ENCODE results near the gene ZNF585A.
"Not testable (repeated sequence)": the region's sequence is repeated elsewhere in the genome, so short reads cannot be mapped to it uniquely, and the experiment has no call there.

ZNF585A gene

DNA sequence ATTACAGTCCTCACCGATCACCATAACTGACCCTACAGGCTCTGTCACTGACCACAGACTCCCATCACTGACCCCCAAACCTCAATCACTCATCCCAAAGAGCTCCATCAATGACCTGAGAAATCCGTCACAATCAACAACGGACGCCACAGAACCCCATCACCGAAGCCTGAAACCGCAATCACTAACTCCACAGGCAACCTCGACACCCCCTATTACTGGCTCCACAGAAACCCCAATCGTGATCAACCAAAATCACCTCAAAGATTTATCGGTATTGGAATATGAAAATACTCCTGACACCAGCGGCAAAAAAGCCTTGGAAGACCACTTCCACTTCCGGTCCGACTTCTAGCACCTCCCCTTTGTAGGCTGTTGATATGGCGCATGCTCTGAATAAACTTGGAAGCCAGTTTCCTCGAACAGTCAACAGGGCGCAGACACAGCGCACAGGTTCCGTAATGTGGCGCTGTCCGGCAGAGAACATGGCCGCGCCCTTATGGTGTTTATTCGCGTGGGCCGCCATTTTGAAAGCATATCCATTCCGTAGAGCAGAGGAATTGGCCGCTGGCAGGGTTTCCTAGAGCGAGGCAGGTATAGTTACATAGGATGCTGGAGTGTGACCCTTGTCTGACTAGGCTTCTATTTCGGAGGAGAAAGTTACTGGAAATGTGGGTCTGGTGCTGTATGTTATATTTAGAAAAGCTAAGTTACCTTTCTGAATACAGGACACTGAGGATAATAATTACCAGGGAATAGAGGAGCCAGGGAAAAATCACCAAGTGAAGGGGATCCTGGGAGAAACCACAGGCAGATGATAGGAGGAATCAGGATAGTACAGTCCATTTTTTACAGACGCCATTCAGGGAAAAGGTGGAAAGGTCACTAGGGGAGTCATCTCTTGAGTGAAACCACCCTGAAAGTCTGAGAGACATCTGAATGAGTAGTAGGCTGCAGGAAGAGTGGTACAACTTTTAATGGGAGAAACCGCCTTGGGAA lies at the start of gene ZNF585A:
TSS of gene ZNF585A (minus strand) at position 328 of the 999 bp plus-strand sequence. CDS start 2,785 bp downstream, outside the sequence.
- DNase-seq: peak; percentile 23 to 97 (median 89)

- no peak for DNase-seq
Observed at GRCh38 chr19:37221136-37221535, 48.6 kb upstream of the ZNF585A start.

- no peak for DNase-seq
Observed at GRCh38 chr19:37220383-37220782, 47.9 kb upstream of the ZNF585A start.

DNA sequence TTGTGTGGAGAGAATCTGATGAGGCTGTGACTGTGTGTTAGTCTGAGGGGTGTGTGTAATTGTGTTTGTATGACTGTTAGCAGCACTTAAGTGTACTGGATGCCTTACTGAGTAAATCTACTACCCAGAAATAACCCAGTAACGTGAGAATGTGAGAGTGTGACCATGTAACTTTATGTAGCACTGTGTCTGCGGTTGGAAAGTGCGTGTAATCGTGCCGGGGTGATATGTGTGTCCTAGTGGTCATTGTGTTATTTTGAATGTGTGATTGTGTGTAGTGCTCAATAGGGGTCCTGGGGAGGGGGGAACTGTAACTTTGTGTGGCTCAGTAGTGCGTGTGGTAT lies 46.1 kb upstream of the ZNF585A start:
- DNase-seq: no peak

DNA sequence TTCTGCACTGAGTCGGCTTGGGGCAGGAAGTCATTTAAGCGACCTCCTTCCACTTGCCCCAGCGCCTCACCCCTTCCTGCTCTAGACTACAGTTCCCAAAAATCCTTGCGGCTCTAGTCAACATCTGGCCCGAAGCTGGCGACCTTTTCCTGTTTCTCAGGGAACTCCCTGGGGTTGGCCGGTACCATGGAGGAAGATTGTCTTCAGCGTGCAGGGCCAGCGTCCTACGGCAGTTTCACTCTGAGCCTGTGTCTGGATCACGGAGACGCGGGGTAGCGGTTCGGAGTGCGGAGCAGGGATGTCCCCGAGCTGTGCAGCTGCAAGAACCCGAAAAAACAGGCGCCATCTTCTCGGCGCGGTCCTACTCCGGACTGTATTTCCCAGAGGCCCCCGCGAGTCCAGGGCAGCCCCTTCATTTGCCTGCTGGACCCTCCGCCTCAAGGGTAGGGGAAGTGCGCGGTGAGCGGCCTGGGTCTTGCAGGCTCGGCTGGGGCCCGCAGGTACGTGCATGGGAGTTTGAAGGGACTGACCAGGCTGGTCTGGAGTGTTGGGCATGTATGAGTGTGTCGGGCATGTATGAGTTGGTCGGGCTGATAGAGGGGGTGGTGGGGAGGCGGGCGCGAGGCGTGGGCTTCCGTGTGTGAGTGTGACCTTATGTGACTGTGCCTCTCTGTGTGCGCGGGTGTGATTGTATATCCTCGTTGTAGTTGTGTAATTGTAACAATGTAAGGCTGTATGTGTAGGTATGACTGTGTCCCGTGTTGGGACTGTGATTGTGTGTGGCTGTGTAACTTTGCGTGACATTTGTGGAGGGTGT lies 45.5 kb upstream of the ZNF585A start, which contains the start of gene ZNF383:
TSS of gene ZNF383 (plus strand) at position 440 of the 817 bp plus-strand sequence. CDS start 12,240 bp downstream, outside the sequence.
- DNase-seq: peak; percentile 55 to 99 (median 88)

- DNase-seq: no peak
Observed at GRCh38 chr19:37217480-37217774, 44.9 kb upstream of the ZNF585A start.

DNA sequence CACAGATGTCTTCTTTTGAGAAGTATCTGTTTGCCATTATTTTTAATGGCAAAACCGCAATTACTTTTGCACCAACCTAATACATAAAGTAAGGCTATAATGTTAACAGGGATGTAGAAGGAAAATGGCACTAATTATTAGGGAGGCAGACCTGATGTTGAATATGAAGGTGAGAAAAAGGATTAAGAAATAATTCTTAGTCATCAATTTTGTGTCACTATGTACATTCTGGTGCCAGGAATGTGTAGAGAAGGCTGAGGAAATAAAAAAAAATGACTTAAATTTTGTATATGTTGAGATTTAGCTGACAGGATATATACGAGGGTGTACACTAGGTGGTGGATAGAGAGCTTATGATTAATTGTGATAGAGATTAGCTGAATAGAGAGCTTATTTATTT lies 25.3 kb upstream of the ZNF585A start:
- no peak for DNase-seq

DNA sequence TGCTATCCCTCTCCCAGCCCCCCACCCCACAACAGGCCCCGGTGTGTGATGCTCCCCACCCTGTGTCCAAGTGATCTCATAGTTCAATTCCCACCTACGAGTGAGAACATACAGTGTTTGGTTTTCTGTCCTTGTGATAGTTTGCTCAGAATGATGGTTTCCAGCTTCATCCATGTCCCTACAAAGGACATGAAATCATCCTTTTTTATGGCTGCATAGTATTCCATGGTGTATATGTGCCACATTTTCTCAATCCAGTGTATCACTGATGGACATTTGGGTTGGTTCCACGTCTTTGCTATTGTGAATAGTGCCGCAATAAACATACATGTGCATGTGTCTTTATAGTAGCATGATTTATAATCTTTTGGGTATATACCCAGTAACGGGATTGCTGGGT lies 24.6 kb upstream of the ZNF585A start:
- DNase-seq: not testable (repeated sequence)

DNA sequence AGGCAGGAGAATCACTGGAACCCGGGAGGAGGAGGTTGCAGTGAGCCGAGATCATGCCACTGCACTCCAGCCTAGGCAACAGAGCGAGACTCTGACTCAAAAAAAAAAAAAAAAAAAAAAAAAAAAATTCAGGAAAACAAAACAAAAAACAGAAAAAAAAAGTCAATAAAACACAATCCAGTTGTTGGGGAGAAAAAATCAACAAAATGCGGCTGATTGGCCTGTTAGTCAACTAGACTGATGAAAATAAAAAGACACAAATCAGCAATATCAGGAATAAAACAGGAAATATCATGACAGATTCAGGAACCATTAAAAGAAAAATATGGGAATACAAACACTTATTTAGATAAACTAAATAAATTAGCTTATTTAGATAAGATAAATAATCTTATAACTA lies 22.8 kb upstream of the ZNF585A start:
- DNase-seq: not testable (repeated sequence)

DNA sequence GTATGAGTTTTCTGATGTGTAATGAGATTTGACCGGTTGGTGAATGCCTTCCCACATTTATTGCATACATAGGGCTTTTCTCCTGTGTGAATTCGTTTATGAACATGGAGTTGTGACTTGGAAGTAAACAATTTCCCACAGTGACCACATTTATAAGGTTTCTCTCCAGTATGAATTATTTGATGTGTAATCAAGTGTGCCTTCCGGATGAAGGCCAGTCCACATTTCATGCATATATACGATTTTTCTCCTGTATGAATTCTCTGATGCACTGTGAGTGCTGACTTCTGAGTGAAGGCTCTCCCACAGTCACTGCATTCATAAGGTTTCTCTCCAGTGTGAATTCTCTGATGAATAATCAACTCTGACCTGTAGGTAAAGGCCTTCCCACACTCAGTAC lies 13.6 kb upstream of the ZNF585A start:
- not testable (repeated sequence) for DNase-seq

DNA sequence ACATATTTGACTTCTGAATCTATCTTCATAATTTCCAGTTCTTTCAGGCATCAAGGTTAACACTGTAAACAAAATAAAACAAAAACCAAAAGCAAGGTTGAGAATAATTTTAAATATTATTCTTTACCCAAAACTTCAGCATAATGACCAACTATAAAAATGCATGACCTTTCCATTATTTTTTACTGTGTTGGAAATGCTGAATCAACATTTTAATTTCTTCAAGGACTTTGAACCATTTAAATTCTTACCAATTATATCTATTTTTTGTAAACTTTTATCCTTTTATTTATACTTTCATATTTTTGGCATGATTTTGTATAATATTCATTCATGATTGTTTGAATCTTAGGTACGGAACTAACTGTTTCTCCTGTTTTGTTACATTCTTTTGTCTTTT lies 6.9 kb downstream of the ZNF585A start:
- DNase-seq: no peak

GRCh38 chr19:37160153-37160552 lies 12.3 kb downstream of the ZNF585A start:
- DNase-seq: no peak

DNA sequence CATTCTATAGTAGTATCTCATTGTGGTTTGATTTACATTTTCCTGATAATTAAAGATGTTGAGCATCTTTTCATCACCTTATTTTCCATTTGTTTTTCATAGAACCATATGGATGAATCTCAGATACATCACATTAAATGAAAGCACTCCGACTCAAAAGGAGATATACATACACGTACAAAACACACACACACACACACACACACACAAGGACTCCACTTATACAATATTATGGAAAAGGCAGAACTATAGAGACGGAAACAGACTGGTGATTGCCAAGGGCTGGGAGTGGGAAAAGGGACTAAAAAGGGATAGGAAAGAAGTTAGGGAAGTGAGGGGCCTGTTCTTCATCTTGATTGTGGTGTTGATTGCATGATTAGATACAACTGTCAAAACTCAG lies 24.3 kb downstream of the ZNF585A start:
- DNase-seq: no peak

DNA sequence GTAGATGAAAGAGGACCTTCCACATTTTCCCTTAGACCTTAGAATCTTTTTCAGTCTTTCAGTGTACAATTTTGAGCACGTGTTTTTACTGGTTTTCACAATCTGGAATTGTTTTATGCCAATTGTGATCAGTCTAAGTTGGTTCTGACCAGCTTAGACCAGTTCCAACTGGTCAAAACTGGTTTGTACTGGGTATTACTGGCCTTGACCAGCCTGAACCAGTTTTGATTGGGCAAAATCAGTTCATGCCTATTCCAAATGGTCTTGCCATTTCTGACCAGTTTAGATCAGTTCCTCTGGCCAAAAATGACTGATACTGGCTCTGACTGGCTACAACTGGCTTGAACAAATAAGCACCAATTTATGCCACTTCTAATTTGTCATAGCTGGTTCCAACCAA lies 36.4 kb downstream of the ZNF585A start:
- DNase-seq: no peak

DNA sequence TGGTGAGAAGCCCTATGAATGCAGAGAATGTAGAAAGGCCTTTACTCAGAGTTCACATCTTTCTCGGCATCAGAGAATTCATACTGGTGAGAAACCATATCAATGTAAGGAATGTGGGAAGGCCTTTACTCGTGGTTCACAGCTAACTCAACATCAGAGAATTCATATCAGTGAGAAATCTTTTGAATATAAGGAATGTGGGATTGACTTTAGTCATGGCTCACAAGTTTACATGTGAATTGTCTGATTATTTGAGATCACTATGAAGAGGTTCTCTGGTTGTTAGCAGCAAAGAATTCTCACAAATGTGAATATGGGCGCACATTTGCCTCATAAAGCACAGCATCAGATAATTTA lies 43.7 kb downstream of the ZNF585A start:
- DNase-seq: no peak

DNA sequence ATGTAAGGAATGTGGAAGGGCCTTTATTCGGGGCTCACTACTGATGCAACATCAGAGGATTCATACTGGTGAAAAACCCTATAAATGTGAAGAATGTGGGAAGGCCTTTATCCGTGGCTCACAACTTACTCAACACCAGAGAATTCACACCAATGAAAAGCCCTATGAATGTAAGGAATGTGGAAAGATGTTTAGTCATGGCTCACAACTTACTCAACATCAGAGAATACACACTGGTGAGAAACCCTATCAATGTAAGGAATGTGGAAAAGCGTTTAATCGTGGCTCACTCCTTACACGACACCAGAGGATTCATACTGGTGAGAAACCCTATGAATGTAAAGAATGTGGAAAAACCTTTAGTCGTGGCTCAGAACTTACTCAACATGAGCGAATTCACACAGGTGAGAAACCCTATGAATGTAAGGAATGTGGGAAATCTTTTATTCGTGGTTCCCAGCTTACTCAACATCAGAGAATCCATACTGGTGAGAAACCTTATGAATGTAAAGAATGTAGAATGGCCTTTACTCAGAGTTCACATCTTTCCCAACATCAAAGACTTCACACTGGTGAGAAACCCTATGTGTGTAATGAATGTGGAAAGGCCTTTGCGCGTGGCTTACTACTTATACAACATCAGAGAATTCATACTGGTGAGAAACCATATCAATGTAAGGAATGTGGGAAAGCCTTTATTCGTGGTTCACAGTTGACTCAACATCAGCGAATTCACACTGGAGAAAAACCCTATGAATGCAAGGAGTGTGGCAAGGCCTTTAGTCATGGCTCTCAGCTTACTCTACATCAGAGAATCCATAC lies 44.3 kb downstream of the ZNF585A start:
- DNase-seq: no peak

- DNase-seq: not testable (repeated sequence)
Observed at GRCh38 chr19:37122093-37122492, 50.4 kb downstream of the ZNF585A start.

DNA sequence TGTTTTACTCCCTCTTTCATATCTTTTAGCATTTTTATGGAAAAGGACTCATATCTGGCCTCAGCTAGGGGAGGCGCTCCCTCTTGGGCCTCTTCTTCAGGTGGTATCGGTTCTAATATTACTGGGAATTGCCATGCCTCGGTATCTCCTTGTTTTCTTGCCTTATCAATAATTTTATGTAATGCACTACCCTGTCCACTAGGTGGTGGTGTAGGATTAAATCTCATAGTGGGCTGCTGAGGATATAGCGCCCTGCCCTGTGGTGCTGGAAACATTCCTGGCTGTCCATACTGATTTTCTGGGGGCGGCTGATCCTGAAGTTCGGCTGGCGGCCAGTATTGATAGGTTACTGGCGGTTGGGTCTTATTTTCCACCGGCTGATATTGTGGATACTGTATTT lies 58.5 kb downstream of the ZNF585A start:
- DNase-seq: no peak

DNA sequence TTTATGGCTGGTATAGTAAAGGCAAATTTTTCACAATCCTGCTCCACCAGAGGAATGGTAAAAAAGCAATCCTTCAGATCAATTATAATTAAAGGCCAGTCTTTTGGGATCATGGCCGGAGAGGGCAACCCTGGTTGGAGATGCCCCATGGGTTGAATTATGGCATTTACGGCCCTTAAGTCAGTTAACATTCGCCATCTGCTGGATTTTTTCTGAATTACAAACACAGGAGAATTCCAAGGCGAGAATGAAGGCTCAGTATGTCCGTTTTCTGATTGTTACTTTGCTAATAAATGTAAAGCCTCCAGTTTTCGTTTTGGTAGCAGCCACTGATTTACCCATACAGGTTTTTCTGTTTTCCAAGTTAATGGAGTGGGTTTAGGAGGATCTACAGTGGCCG lies 60.7 kb downstream of the ZNF585A start:
- not testable (repeated sequence) for DNase-seq

- DNase-seq: not testable (repeated sequence)
Observed at GRCh38 chr19:37104135-37104534, 68.4 kb downstream of the ZNF585A start.

GRCh38 chr19:37098570-37098969 lies 73.9 kb downstream of the ZNF585A start:
- DNase-seq: no peak

GRCh38 chr19:37095859-37096258 lies 76.6 kb downstream of the ZNF585A start:
- no peak for DNase-seq

Data from hypothalamus (tissue), 51 donors.